Inflammatory macrophage treated with lipopolysaccharide for 1 hour (primary cell): ENCODE data around the gene GNAS.
"Not testable (repeated sequence)": the region's sequence is repeated elsewhere in the genome, so short reads cannot be mapped to it uniquely, and the experiment has no call there.

Experiments used
- DNase-seq, 2 donors: peaks; one replicate each; pipeline ENCODE4 v3.0.0-alpha.2; 2020 to 2022

The GNAS gene

GRCh38 chr20:58828804-58829203 is 23.7 kb upstream of the GNAS start:
- not testable (repeated sequence) for DNase-seq

GRCh38 chr20:58829531-58829941 is 23.0 kb upstream of the GNAS start:
- no peak for DNase-seq

GRCh38 chr20:58832457-58832856 is 20.1 kb upstream of the GNAS start:
- no peak for DNase-seq

GRCh38 chr20:58833921-58834320 is 18.6 kb upstream of the GNAS start:
- no peak for DNase-seq

- DNase-seq, result no peak
Measured at GRCh38 chr20:58835231-58835630, 17.3 kb upstream of the GNAS start.

DNA sequence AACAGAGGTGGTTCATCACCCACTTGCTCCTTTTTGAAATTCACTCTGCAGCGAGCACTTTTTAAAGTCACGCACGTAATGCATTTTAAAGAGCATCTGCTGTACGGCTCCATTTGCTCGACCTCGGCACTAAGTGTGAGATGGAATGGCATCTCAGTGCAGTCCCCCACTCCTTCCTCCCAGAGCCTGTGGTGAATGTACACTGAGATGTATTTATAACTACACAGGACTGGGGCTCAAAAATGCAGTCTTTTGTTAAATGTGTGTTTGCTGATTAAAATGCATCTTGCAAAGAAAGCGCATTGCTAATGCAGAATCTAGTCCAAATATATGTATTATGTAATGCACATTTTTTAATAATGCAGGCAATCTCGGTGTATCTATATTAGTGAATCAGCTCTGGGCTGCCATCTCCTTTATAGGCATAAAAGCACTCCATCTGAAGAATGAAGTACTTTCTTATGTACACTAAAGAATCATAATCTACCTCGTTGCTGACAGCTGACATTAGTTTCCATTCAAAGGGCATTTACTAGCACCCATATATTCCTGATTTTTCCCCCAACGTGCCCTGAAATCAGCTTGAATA is 15.8 kb upstream of the GNAS start:
- DNase-seq, result no peak

GRCh38 chr20:58837717-58838116 is 14.8 kb upstream of the GNAS start:
- no peak for DNase-seq

DNA sequence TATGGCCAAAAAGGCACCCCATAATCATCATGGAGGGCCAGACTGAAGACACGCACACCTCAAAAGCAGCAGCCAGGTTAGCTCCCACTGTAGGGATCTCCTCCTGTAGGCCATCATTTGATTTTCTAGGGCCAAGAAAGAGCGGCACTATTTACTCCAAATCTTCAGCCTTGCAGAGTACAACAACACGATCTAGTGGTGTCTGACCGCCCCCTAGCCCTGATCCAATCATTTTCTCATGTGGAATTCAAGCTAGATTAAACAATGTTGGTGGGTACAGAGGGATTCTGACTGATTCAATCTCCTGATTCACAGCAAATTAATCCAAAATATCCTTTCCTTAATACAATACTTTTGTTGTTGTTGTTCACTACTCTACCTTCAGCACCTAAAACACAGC is 14.3 kb upstream of the GNAS start:
- DNase-seq, result no peak

DNA sequence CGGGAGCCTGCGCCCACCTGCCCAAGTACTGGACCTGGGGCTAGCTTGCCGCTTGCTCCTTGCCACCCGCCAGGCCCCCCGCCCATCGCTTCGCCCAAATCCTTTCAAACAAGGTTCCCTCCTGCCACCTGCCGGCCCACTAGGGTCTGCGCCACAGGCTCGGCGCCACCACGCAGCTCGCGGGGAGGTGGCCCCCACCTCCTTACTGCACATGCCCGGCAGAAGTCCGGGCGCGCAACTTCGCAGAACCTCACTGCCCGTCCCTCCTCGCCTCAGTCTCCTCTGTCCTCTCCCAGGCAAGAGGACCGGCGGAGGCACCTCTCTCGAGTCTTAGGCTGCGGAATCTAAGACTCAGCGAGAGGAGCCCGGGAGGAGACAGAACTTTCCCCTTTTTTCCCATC is 13.0 kb upstream of the GNAS start:
- DNase-seq, result no peak

DNA sequence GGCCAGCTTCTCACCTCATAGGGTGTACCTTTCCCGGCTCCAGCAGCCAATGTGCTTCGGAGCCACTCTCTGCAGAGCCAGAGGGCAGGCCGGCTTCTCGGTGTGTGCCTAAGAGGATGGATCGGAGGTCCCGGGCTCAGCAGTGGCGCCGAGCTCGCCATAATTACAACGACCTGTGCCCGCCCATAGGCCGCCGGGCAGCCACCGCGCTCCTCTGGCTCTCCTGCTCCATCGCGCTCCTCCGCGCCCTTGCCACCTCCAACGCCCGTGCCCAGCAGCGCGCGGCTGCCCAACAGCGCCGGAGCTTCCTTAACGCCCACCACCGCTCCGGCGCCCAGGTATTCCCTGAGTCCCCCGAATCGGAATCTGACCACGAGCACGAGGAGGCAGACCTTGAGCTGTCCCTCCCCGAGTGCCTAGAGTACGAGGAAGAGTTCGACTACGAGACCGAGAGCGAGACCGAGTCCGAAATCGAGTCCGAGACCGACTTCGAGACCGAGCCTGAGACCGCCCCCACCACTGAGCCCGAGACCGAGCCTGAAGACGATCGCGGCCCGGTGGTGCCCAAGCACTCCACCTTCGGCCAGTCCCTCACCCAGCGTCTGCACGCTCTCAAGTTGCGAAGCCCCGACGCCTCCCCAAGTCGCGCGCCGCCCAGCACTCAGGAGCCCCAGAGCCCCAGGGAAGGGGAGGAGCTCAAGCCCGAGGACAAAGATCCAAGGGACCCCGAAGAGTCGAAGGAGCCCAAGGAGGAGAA is 12.3 kb upstream of the GNAS start:
- DNase-seq, result no peak

DNA sequence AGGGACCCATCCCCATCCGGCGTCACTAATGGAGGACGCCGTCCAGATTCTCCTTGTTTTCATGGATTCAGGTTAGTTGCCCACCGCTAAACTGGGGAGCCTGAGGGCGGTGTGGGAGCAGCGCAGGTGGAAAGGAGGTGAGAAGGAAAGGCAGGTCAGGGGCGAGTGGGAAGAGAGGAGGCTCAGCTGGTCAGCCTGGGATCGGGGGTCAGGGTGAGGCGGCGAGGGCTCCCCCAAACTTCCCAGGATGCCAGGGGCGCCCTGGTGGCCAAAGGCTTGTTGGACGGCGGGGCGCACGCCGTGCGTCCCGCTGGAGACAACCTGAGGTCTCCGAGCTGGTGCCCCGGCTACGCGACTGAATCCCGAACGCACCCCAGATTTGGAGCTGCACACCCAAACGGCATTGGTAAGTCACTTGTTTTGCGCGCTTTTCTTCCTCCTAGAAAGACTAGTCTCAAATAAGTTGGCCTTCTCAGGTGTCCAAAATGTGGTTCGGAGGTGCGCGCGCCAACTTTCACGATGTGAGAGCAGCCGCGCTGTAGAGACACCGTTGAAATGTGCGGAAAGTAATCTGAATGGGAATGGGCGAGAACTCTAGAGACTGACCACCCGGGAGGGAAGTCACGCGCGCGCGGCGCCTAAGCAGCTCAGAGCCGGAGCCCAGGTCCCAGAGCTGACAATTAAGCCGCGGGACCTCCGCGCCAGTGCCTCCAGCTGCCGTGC is 11.5 kb upstream of the GNAS start:
- no peak for DNase-seq

- DNase-seq, result no peak
Measured at GRCh38 chr20:58841539-58842264, 10.8 kb upstream of the GNAS start.

GRCh38 chr20:58842276-58842675 is 10.2 kb upstream of the GNAS start:
- no peak for DNase-seq

DNA sequence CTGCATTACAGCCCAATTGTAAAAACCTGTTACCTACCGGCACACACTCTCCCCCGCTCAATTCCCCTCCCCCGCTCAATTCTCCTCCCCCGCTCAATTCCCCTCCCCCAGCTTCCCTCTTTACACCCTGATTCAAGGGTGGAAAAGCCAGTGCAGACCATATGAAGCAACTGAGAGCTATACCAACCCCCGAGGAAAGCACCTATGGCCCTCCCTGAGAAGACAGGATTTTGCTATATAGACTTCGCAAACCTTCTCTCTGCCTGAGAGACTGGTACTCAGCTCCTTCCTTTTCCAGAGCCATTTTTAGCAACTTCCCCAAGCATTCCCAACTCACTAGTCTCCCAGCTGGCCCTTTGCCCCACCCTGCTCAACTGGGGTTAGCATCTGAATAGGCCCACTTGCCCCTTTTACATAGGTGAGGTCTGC is 9.4 kb upstream of the GNAS start:
- no peak for DNase-seq

- no peak for DNase-seq
Measured at GRCh38 chr20:58845706-58846105, 6.8 kb upstream of the GNAS start.

- DNase-seq, result peak; percentile 55 to 60
Measured at GRCh38 chr20:58847463-58847862, 5.1 kb upstream of the GNAS start.

DNA sequence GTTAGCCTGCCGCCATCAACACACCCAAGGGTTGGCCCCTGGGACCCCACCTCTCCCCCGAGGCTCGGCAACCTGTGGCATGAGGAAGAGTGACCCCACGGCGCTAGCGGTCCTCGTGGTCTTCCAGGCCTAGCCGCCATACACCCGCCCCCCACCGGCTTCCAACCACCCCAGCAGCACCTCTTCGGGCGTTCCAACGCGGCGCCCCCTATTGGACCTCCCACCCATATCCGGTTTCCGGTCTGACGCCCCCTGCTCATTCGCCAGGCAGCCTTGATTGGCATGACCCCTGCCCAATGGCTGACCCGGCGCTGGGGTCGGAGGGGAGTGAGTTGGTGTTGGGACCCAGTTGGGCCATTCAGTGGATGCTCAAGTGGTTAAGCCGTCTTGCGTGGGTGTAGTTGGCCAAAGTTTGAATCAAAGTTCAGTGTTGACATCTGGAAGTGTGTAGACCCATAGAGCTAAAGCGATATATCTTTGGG is 1.8 kb upstream of the GNAS start, which contains the start of gene GNAS-AS1:
GNAS-AS1 (minus strand) TSS at position 210 of the 482 bp plus-strand sequence.
- DNase-seq, result no peak

- DNase-seq, result no peak
Measured at GRCh38 chr20:58851221-58851968, 1.1 kb upstream of the GNAS start.

DNA sequence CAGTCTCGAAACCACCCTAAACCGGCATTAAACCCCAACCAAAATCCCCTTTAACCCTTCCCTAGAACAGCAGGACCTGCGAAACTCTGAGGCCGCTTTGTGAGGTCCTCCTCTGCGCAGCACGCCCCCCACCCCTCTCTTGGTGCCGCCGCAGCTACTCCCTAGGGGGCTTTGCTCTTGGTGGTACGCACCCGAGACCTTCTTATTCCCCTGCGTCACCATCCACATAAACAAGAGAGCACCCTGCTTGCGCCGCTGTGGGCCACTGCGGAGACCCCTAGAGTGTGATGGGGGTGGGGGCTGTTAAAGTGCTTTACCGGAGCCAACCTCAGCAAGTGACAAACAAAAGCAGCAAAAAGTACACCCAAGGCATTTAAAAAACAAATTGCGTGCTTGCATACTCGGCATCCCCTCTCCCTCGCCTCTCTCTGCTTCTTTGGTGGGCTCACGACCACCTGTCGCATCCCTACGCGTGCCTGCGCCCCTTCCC is 502 bp upstream of the GNAS start:
- DNase-seq, result no peak

GRCh38 chr20:58853466-58853865 is 950 bp downstream of the GNAS start:
- DNase-seq, result no peak

GRCh38 chr20:58853976-58854637 is 1.6 kb downstream of the GNAS start:
- no peak for DNase-seq
